Left cardiac atrium (tissue), 4 donors: ENCODE measurements around the gene METTL23. TPM values are rescaled to one million over a fixed set of nuclear protein-coding genes. Genes with fewer than 3 reads are reported as not detected.
"Not testable (repeated sequence)": the region's sequence is repeated elsewhere in the genome, so short reads cannot be mapped to it uniquely, and the experiment has no call there.

ENCODE experiments used
- ATAC-seq, 2 donors: fragments of 200-7000 bp; cut with Tn5 transposase; one replicate each; pipeline ENCODE4 v1.9.1; 2020; ENCODE audit warnings: mild to moderate bottlenecking in 2 of 2, moderate library complexity in 2 of 2
- DNase-seq: peaks from one replicate; pipeline ENCODE4 v3.0.0-alpha.2; 2020
- intact Hi-C, 2 donors: fragments of 100-400 bp; cut with DNase I; formaldehyde crosslinking; loops; one replicate each; pipeline versions ENCODE4 v1.14.1 to v1.15.1; 2022 to 2023
- total RNA-seq, 2 donors: library from RNA; stranded (reverse); fragmentation: NEBNext Ultra II Directional; extraction: Animal tissue kit (Norgen Biotek cat#: 25700); gene quantifications; one replicate each; pipeline ENCODE4 v1.2.1, GENCODE V29; 2021
- donor health status: DM: no; HTN: yes; CAD: no.
- donor health status: DM: no; HTN: yes; CAD: no; lungs with severe emphysema.
- donor health status: DM: yes; HTN: yes; CAD: no.
- donor health status: Dilated cardiomyopathy.

The METTL23 gene
- total RNA-seq, 2 donors from 2014 or later = 22.0 to 25.7 TPM

DNA sequence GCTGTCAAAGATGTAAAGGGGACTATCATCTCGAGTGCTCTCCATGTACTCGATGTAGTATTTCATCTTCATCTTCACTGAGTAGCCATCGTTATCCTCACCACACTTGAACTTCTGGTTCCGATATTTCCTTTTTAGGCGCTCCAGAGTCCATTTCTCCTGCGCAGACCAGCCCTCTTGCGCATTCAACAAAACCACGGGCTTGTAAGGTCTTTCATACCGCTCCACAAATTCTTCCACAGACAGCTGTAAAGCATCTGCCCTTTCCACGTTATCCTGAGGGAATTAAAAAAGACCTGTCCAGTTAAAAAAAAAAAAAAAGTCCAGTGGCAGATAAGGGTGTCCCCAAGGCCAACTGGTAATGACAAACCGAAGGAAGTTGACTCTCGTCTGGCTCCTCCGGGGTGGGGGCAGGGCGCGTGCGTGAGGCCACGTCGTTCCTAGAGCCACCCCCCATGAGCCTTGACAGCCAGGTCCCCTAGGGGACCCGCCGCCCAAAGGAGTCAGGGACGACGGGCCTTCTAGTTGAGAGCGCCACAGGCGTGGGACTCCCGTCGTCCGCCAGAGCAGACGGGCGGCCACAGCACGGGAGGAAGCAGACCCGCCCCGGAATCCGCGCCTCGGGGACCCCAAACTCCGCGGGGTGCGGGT, 934 bp upstream of the METTL23 start:
- ATAC-seq (peak; percentile 46 to 58), DNase-seq (peak; percentile 84)
- intact Hi-C loops = no loop called here

DNA sequence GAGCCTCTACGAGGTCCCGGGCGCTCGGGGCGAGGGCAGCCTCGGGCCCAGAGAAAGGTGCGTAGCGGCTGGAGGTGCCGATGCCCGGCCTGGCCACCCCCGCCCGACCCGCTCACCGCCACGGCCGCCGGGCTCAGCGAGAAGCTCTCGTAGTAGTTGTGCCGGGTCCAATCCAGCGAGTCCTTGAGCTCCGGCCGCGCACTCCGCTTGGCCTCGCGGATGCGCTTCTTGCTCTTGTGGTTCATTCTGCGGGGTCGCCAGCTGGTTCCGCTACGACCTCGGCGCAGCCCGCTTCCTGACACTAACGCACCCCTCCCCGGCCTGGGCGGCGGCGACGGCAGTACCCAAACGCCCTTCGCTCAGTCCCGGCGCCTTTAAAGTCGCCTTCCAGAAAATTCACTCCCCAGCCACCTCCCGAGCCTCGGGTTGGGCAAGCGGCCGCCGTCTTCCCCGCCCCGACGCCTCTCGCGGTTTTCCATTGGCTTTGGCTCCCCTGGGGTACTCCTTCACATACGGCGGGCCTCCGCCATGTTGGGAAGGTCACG, 336 bp upstream of the METTL23 start, which contains the start of gene JMJD6:
JMJD6 (minus strand) TSS at position 376 of the 545 bp plus-strand sequence; CDS start at position 245, 131 bp downstream.
- intact Hi-C loops = no loop called here
- ATAC-seq (peak; percentile 94 to 96), DNase-seq (peak; percentile 97)

DNA sequence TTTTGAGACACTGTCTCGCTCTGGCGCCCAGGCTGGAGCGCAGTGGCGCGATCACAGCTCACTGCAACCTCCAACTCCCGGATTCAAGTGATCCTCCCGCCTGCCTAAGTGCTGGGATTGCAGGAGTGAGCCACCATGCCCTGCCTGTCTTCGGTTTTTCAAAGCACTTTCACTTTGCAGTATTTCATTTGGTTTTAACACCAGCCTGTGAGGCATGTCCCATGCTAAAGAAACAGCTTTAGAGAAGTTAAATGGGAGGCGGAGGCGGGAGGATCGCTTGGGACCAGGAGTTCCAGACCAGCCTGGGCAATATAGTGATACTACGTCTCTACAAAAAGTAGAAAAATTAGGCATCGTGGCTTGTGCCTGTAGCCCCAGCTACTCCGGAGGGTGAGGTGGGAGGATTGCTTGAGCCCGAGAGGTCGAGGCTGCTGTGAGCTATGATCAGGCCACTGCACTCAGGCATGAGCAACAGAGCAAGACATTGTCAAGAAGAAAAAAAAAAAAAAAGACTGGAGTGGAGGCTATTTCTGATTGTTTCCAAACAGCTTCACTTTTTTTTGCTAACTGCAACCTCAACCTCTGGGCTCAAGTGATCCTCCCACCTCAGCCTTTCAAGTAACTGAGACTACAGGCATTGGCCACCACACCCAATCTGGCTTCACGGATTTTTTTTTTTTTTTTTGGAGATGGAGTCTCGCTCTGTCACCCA, 1.3 kb downstream of the METTL23 start:
- DNase-seq (no peak), ATAC-seq (no peak)
- intact Hi-C loops = no loop called here

DNA sequence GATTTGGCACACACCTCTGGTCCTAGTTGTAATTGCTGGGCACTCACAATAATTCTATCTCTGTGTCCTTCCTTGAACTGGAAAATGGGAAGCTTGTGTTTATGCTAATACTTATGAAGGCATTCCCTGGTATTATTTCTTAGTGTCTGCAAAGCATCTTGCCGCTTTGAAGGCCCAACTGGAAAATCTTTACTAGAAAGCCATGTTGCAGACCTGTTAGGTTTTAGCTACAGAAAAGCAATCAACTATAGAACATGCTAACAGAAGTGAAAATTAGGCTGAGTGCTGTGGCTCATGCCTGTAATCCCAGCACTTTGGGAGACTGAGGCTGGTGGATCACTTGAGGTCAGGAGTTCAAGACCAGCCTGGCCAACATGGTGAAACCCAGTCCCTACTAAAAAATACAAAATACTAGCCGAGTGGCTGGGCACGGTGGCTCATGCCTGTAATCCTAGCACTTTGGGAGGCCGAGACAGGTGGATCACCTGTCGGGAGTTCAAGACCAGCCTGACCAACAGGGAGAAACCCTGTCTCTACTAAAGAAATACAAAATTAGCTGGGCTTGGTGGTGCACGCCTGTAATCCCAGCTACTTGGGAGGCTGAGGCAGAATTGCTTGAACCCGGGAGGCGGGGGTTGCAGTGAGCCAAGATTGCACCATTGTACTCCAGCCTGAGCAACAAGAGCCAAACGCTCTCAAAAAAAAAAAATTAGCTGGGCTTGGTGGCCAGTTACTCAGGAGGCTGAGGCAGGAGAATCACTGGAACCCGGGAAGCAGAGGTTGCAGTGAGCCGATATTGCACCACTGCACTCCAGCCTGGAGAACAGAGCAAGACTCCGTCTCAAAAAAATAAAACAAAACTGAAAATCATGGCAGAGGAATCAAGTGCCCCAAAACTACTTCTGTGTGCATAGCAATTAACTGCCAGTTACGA, 5.4 kb downstream of the METTL23 start:
- intact Hi-C loops, DNase-seq, ATAC-seq: not testable (repeated sequence)

DNA sequence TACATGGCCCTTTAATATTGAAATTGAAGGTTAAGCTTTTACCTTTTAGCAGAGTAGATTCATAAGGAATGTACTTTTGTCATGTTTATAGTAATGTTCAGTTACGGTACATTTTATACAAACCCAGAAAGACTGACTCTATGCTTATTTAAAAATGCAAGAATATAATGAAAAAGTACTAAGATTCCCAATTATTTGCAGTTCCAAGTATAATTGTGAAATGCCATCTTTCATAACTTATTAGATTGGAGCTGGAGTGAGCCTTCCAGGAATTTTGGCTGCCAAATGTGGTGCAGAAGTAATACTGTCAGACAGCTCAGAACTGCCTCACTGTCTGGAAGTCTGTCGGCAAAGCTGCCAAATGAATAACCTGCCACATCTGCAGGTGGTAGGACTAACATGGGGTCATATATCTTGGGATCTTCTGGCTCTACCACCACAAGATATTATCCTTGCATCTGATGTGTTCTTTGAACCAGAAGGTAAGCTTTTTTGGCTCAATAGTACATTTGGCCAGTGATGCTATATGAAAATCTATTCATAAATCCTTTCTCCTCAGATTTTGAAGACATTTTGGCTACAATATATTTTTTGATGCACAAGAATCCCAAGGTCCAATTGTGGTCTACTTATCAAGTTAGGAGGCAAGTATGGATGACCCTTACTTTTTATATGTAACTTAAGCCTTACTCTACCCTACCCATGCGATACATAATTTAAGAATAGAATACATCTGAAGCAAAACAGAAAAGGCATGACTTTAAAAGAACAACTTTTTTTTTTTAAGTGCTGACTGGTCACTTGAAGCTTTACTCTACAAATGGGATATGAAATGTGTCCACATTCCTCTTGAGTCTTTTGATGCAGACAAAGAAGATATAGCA, 6.3 kb downstream of the METTL23 start:
- intact Hi-C loops = no loop called here
- ATAC-seq (no peak), DNase-seq (no peak)

DNA sequence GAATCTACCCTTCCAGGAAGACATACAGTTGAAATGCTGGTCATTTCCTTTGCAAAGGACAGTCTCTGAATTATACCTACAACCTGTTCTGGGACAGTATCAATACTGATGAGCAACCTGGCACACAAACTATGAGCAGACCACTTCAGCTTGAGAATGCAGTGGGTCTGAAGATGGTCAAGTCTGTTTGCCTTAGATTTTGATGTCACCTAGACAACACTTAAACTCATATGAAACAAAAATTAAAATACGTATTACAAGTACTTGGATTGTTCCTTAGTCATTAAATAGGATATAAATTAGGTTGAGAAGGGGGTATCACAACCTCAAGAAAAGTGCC, 6.9 kb downstream of the METTL23 start:
- ATAC-seq = no peak
- intact Hi-C loops = no loop called here
- DNase-seq = no peak

DNA sequence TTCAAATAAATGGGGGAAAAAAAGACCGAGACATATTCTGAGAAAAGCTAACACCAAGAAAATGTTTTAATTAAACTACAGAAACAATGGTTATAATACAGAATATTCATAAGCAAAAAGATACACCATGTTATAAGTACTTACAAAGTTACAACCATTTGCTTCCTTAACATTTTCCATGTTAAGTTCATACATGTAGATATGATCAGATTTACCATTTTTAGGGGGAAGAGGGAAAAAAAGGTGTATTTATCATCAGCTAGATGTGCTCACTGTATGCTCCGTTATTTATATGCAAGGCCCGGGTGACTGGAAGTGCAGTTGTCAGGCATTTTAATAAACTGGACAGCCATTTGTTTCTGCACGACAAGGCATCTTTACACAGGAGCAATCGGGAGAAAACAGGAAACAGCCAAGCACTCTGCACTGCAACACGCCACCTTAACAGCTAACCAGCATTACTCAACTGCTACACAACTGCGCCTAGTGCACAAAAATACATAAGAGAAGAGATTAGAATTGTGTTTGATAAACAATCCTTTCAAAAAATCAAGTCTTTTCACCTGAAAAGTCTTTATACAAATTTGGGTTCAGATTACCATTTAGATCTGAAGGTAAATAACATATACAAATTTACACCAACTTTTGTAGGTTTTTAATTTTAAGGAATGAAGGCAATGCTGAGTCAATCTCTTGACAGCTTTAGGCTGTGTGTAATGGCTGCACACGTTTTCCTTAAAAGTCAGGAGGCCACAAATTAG, 7.6 kb downstream of the METTL23 start:
- DNase-seq (no peak), ATAC-seq (no peak)
- intact Hi-C loops = no loop called here

DNA sequence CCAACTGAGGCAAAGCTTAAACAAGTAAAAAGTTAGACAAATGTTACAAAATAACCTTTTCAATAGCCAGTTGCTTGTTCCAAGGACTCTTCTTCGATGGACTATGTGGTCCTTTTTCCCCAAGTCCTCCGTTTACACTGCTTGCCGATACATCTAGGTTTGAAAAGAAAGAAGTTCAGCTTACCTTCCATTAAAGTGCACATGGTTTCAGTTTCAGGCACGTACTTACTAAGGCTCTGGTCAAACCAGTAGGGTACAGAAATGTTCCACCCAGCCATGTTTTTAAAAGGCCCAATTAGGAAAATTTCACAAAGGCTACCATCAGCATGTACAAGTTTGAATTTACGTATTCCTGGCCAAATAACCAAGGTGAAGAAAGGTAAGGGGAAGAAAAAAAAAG, 8.4 kb downstream of the METTL23 start:
- intact Hi-C loops = no loop called here
- no peak for DNase-seq
- ATAC-seq = no peak

DNA sequence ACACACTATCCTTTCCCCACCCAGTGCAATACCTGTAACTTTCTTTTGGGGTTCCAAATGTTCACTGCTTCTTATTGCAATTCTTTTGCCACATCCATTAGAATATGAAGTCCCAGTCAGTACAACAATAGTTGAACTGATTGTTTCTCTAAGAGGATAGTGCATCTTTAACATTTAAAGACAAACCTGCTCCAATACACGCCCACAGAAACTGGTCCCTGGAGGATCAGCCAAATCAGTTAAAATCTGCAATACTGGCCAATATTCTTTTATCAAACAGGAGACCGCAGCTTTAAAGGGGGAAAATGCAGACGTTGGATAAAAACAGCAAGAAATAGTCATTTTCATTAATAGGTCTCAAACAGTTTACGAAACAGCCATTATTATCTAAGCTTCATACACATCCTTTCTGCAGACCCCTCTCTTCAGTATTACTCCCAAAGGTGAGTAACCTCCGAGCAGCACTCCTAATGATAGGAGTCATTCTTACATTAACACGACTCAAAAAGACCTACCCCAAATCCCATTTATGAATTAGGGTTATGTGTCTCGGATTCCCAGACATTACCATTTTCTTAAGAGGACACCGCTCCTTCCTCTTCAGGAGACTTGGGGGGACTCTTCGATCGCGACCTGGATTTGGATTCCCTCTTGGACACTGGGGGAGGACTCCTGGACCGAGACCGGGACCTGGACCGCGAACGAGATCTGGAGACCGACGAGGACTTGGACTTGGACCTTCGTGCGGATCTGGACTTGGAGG, 9.1 kb downstream of the METTL23 start:
- intact Hi-C loops = no loop called here
- no peak for ATAC-seq
- DNase-seq = no peak

DNA sequence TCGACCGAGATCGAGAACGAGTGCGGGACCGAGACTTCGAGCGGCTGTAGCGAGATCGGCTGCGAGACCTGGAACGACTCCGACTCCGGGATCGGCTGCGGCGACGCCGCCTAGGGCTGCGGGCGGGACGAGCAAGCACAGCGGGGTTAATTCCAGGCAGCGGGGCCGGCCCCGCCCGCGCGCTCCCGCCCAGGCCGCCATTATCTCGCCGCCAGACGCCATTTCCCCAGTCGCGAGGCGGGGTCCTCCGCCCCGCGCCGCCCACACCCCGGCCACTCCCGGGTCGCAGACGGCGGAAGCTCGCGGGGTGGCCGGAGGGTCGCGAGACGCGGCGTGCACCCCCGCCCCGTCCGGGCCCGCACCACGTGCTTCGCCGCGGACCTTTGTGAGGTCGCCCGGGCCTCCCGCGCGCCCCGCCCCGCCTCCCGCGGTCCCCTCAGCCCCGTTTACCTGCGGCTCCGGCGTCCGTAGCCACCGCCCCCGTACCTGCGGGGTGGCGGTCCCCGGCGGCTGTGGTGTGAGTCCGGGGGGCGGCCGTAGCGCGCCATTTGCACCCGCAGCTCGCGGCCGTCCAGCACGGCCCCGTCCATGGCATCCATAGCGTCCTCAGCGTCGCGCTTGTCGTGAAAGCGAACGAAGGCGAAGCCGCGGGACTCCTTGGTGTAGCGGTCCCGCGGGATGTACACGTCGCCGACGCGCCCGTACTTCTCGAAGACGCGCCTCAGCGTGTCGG, 9.9 kb downstream of the METTL23 start:
- DNase-seq = peak; percentile 82
- peak; percentile 57 to 62 for ATAC-seq
- intact Hi-C loops = no loop called here

DNA sequence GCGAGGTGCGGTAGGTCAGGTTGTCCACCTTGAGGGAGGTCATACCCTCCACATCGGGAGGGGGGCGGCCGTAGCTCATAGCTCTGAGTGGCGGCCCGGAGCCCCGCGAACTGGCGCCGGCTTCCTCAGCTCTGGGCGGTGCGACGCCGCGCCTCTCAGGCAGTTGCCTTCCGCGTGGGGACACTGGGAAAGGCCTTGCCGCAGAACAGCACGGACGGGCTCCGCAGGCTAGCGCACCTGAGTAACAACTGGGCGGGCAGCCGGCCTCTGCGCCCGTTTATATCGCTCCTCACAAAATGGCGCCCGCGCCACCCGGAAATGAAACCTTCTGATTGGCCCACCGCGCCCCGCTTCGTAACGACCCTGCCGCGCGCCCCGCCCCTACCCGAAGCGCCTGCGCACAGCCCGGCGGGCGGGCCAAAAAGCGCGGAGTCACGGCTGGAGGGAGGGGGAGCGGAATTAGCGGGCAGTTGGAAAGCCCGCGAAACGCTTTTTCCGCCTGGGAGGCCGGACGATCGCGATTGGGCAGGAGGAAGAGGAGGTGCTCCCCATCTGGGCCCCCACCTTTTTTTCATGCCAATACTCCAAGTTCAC, 10.5 kb downstream of the METTL23 start, which contains the start of gene SRSF2:
SRSF2 (minus strand) TSS at position 250 of the 594 bp plus-strand sequence; CDS start at position 79, 171 bp downstream.
- intact Hi-C loops = no loop called here
- DNase-seq = peak; percentile 98
- ATAC-seq = peak; percentile 90 to 92

DNA sequence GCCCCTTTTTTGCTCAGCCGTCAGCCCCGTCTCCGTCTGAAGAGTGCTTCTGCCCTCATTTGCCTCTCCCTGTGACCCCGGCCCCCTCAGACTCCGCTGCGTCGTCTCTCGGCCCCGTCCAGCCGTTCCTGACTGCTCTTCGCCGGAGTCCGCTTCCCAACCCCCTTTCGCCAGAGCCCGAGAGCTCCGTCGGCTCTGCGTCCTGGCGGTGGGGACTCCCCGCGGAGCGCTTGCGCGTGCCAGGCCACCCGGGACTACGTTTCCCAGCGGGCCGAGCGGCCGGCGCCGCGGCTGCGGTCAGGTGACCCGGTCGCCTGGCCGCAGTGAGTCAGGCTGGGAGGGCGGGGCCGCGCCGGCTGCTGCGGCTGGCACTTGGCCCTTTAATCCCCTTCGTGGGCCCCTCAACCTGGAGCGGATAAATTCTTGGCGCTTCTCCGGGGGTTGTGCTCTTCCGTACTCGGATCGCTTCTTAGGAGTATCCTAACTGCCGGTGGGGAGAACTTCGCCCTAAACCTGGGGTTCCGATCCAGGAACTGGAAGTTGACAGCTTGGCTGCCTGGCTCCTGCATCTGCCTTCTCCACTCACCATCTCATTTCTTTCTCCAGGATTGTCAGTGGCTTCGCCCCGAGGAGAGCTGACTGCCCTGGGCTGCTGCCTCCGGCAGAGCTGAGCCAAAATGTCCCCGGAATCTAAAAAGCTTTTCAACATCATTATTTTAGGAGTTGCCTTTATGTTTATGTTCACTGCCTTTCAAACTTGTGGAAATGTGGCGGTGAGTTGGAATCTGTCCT, 11.2 kb downstream of the METTL23 start, which contains the start of gene MFSD11:
MFSD11 (plus strand) TSS at position 444 of the 792 bp plus-strand sequence; CDS start at position 678, 234 bp downstream.
- DNase-seq (peak; percentile 93), ATAC-seq (peak; percentile 79 to 85)
- intact Hi-C loops = no loop called here

DNA sequence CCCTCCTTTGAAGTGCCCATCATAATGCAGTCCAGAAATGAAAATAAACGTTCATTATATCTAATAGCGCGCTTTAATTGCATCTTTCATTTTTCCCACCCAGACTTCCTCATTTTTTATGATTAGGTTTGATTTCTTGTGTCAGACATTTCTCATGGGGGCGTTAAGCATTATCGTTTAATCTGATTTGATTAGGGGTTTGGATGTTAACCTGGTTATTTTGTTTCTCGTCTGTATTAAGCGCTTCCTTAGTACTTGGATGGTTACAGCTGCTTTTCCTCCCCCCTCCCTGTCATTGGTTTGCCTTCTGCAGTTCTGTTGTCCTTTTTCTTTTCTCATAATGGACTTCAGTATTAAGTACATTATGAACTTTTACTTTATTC, 11.8 kb downstream of the METTL23 start:
- intact Hi-C loops = no loop called here
- no peak for DNase-seq
- ATAC-seq = no peak

DNA sequence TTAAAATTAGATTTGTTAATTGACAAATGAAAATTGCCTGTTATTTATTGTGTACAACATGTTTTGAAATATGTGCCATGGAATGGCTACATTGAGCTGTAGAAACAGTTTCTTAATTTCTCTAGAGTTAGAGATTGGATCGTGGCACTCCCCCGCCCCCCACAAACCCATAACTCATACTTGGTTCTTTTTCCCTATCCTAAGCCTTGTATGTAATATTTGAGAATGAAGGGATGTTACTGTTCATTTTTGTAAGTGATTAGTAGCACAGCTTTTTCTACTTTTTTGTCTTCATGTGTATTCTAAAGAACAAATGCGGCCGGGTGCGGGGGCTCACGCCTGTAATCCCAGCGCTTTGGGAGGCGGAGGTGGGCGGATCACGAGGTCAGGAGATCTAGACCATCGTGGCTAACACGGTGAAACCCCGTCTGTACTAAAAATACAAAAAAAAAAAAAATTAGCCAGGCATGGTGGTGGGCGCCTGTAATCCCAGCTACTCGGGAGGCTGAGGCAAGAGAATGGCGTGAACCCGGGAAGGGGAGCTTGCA, 13.0 kb downstream of the METTL23 start:
- ATAC-seq, intact Hi-C loops, DNase-seq: not testable (repeated sequence)
